ENCODE results near the gene DCC. TPM values are rescaled to one million over a fixed set of nuclear protein-coding genes. Genes with fewer than 3 reads are reported as not detected.

Gene DCC
- total and polyA plus RNA-seq, 2 donors (not counting 1 experiment from before 2014, with no cell fraction given): not detected

- no peaks in the 10 kb centered on the region for H4K20me1 ChIP-seq (ENCODE audit: control insufficient read depth, insufficient read depth, low read length, poor library complexity, severe bottlenecking)
- ATAC-seq (ENCODE audit: low read depth): no peak
- H3K27me3 Mint-ChIP-seq: no peaks in the 10 kb centered on the region
- no peaks in the 10 kb centered on the region for H3K9me3 ChIP-seq (ENCODE audit: control extremely low read depth in 1 of 3, control insufficient read depth in 2 of 3, insufficient read depth in 1 of 3, low read length in 2 of 3)
- no peak overlapping the region for H2AFZ ChIP-seq (ENCODE audit: insufficient read depth, low read depth, low read length, poor library complexity, severe bottlenecking)
- intact Hi-C loops (cut with micrococcal nuclease): no loop called here
- H3K4me2 ChIP-seq (replicated peaks; ENCODE audit: low read depth, low read length, poor library complexity, severe bottlenecking): no peak overlapping the region
- H3K4me1 Mint-ChIP-seq: no peaks in the 10 kb centered on the region
- TF ChIP-seq EZH2 (IDR thresholded peaks at IDR 0.05; ENCODE audit: borderline replicate concordance, insufficient read depth, low read depth, low read length, poor library complexity, severe bottlenecking): no peak
- TF ChIP-seq, protein P1, sequence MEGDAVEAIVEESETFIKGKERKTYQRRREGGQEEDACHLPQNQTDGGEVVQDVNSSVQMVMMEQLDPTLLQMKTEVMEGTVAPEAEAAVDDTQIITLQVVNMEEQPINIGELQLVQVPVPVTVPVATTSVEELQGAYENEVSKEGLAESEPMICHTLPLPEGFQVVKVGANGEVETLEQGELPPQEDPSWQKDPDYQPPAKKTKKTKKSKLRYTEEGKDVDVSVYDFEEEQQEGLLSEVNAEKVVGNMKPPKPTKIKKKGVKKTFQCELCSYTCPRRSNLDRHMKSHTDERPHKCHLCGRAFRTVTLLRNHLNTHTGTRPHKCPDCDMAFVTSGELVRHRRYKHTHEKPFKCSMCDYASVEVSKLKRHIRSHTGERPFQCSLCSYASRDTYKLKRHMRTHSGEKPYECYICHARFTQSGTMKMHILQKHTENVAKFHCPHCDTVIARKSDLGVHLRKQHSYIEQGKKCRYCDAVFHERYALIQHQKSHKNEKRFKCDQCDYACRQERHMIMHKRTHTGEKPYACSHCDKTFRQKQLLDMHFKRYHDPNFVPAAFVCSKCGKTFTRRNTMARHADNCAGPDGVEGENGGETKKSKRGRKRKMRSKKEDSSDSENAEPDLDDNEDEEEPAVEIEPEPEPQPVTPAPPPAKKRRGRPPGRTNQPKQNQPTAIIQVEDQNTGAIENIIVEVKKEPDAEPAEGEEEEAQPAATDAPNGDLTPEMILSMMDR (IDR thresholded peaks at IDR 0.05): no peak
- ChIA-PET POLR2A (no interaction called here), CTCF (no interaction called here)
- H3K4me1 ChIP-seq (ENCODE audit: control insufficient read depth in 2 of 2, insufficient read depth in 2 of 2, low read length in 2 of 2): no peaks in the 10 kb centered on the region
- H3K27ac ChIP-seq (ENCODE audit: low read length in 2 of 2): no peak overlapping the region
- no peak overlapping the region for H3K4me3 ChIP-seq (ENCODE audit: control extremely low read depth in 1 of 5, extremely low read depth in 1 of 5, insufficient read depth in 1 of 5, low read depth in 2 of 5, low read length in 4 of 5)
- H3K9ac ChIP-seq (ENCODE audit: low read length): no peak overlapping the region
- H3K36me3 ChIP-seq (replicated peaks in 1 of 2; ENCODE audit: control extremely low read depth in 1 of 2, control insufficient read depth in 1 of 2, extremely low read depth in 1 of 2, insufficient read depth in 2 of 2, low read length in 1 of 2): no peaks in the 10 kb centered on the region
- no peak overlapping the region for H3K27ac Mint-ChIP-seq
- no peaks in the 10 kb centered on the region for H3K79me2 ChIP-seq (ENCODE audit: control insufficient read depth, insufficient read depth, low read length)
- no peaks in the 10 kb centered on the region for H3K27me3 ChIP-seq (replicated peaks in 1 of 4; ENCODE audit: control extremely low read depth in 1 of 4, control insufficient read depth in 3 of 4, insufficient read depth in 4 of 4, low read length in 3 of 4)
- WGBS (ENCODE audit: insufficient coverage): no CpG with 5 or more reads among the region's 6 CpGs
- DNase-seq: no peak
- H3K4me3 Mint-ChIP-seq: no peak overlapping the region
- peaks cover 6% of the 10 kb centered on the region for H3K9me3 Mint-ChIP-seq (ENCODE audit: insufficient read depth)
These were observed 639.9 kb downstream of the DCC start for GRCh38 chr18:52979892-52980291.

DNA sequence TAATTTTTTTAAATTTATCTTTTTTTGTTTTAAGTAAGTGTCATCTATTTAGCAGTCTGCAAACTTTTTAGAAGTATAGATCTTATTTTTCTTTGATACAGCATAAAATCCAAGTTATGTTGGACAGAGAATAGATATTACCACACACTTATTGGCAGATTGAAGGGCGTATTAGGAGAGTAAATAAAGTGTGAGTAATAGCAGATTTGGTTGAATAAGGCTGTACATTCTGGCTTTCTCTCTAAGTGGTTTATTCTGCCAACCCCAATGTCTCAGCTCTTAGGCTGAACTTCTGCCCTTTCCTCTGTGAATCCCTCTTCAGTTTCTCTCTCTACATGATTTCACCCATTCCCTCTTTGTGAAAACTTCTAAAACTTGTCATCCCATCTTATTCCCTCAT lies 651.2 kb downstream of the DCC start:
- Histone ChIP-seq H3K4me3 (ENCODE audit: control extremely low read depth in 1 of 5, extremely low read depth in 1 of 5, insufficient read depth in 1 of 5, low read depth in 2 of 5, low read length in 4 of 5) (no peak overlapping the region), H2AFZ (ENCODE audit: insufficient read depth, low read depth, low read length, poor library complexity, severe bottlenecking) (no peak overlapping the region), H3K4me1 (ENCODE audit: control insufficient read depth in 2 of 2, insufficient read depth in 2 of 2, low read length in 2 of 2) (no peaks in the 10 kb centered on the region), H3K9me3 (ENCODE audit: control extremely low read depth in 1 of 3, control insufficient read depth in 2 of 3, insufficient read depth in 1 of 3, low read length in 2 of 3) (no peaks in the 10 kb centered on the region), H3K27ac (ENCODE audit: low read length in 2 of 2) (no peak overlapping the region), H3K36me3 (replicated peaks in 1 of 2; ENCODE audit: control extremely low read depth in 1 of 2, control insufficient read depth in 1 of 2, extremely low read depth in 1 of 2, insufficient read depth in 2 of 2, low read length in 1 of 2) (no peaks in the 10 kb centered on the region), H3K27me3 (replicated peaks in 1 of 4; ENCODE audit: control extremely low read depth in 1 of 4, control insufficient read depth in 3 of 4, insufficient read depth in 4 of 4, low read length in 3 of 4) (no peaks in the 10 kb centered on the region), H4K20me1 (ENCODE audit: control insufficient read depth, insufficient read depth, low read length, poor library complexity, severe bottlenecking) (no peaks in the 10 kb centered on the region), H3K9ac (ENCODE audit: low read length) (no peak overlapping the region), H3K79me2 (ENCODE audit: control insufficient read depth, insufficient read depth, low read length) (no peaks in the 10 kb centered on the region), H3K4me2 (replicated peaks; ENCODE audit: low read depth, low read length, poor library complexity, severe bottlenecking) (no peak overlapping the region)
- Mint-ChIP-seq H3K4me1 (no peaks in the 10 kb centered on the region), H3K4me3 (no peak overlapping the region), H3K27me3 (no peaks in the 10 kb centered on the region), H3K9me3 (ENCODE audit: insufficient read depth) (no peaks in the 10 kb centered on the region), H3K27ac (no peak overlapping the region)
- ChIA-PET CTCF (no interaction called here), POLR2A (no interaction called here)
- no peak for DNase-seq
- ATAC-seq (ENCODE audit: low read depth): no peak
- no CpG with 5 or more reads among the region's 1 CpG for WGBS (ENCODE audit: insufficient coverage)
- TF ChIP-seq EZH2 (IDR thresholded peaks at IDR 0.05; ENCODE audit: borderline replicate concordance, insufficient read depth, low read depth, low read length, poor library complexity, severe bottlenecking): no peak
- TF ChIP-seq, protein P1 (IDR thresholded peaks at IDR 0.05): no peak
- intact Hi-C loops (cut with micrococcal nuclease): no loop called here

All from B cell (primary cell).